Tibial nerve (tissue), 4 donors: ENCODE results near the gene SERPINB11. TPM values are rescaled to one million over a fixed set of nuclear protein-coding genes. Genes with fewer than 3 reads are reported as not detected.

Experiments
- DNase-seq, 2 donors: peaks; one replicate each; pipeline ENCODE4 v3.0.0-alpha.2; 2019; ENCODE audit warnings: low spot score in 2 of 2
- H3K27ac ChIP-seq, 4 donors: fragments of 200-600 bp; sonication (generic) in 3 of 4; one replicate each; pipeline ENCODE4 v1.5.1; 2017 to 2019; ENCODE audit warnings: mild to moderate bottlenecking in 1 of 4
- H3K27me3 ChIP-seq, 2 donors: fragments of 200-600 bp; sonication (generic) in 1 of 2; one replicate each; pipeline versions ENCODE4 v1.5.1 to v1.6.0; 2017 to 2019
- H3K36me3 ChIP-seq, 3 donors: fragments of 200-600 bp; sonication (generic); one replicate each; pipeline ENCODE4 v1.5.1; 2018 to 2019
- H3K4me1 ChIP-seq, 4 donors: fragments of 200-600 bp; sonication (generic) in 3 of 4; one replicate each; pipeline ENCODE4 v1.5.1; 2017 to 2019
- H3K4me3 ChIP-seq, 4 donors: fragments of 200-600 bp; sonication (generic) in 3 of 4; one replicate each; pipeline ENCODE4 v1.5.1; 2017 to 2019; ENCODE audit warnings: mild to moderate bottlenecking in 1 of 4, moderate library complexity in 1 of 4
- H3K9me3 ChIP-seq, 4 donors: fragments of 200-600 bp; sonication (generic) in 3 of 4; one replicate each; pipeline ENCODE4 v1.5.1; 2017 to 2019
- CTCF ChIP-seq, 5 experiments: fragments of 200-600 bp in 3 of 5; fragments of 450-650 bp in 2 of 5; sonication (generic) in 3 of 5; IDR thresholded peaks; one replicate each; pipeline ENCODE4 v1.5.1; 2016 to 2019; ENCODE audit warnings: antibody characterized with exemption in 5 of 5, mild to moderate bottlenecking in 3 of 5, moderate library complexity in 2 of 5
- EP300 ChIP-seq, 2 donors: sonication (generic); formaldehyde crosslinking; IDR thresholded peaks; one replicate each; pipeline ENCODE4 v1.6.1; 2017; ENCODE audit warnings: antibody characterized with exemption in 2 of 2, mild to moderate bottlenecking in 1 of 2
- POLR2A ChIP-seq, 2 donors: fragments of 450-650 bp; IDR thresholded peaks; one replicate each; pipeline ENCODE4 v1.6.1; 2017; ENCODE audit warnings: antibody characterized with exemption in 2 of 2, mild to moderate bottlenecking in 2 of 2, moderate library complexity in 2 of 2
- WGBS, 2 donors: methylation state at CpG; one replicate each; pipeline ENCODE4 v1.1.5; 2018; 5-methylcytosine and 5-hydroxymethylcytosine counted together
- total RNA-seq, 4 donors: library from RNA; depleted of rRNA; stranded (reverse); fragments of >200 nt; gene quantifications; one replicate each; pipeline ENCODE4 v1.1.0, GENCODE V29; 2016

The SERPINB11 gene
- total RNA-seq, 4 donors from 2014 or later = not detected

GRCh38 chr18:63679820-63680606 lies 22.7 kb upstream of the SERPINB11 start:
- Histone ChIP-seq H3K4me3 (no peak overlapping the region), H3K9me3 (no peaks in the 10 kb centered on the region), H3K27ac (no peak overlapping the region), H3K27me3 (no peaks in the 10 kb centered on the region), H3K36me3 (no peaks in the 10 kb centered on the region), H3K4me1 (peaks cover 0 to 5% (median 0%) of the 10 kb centered on the region in 4 donors)
- no peak for DNase-seq
- WGBS, 2 donors = 75 to 86% methylated on average over 5 of the region's 5 CpGs
- TF ChIP-seq CTCF (IDR thresholded peaks at IDR 0.05) (no peak), POLR2A (IDR thresholded peaks at IDR 0.05) (no peak), EP300 (IDR thresholded peaks at IDR 0.05) (no peak)

GRCh38 chr18:63681449-63682340 lies 21.1 kb upstream of the SERPINB11 start:
- H3K9me3 ChIP-seq = no peaks in the 10 kb centered on the region
- 95 to 96% methylated on average over 2 of the region's 2 CpGs for WGBS, 2 donors
- no peaks in the 10 kb centered on the region for H3K36me3 ChIP-seq
- no peak overlapping the region for H3K27ac ChIP-seq
- no peak overlapping the region for H3K4me3 ChIP-seq
- TF ChIP-seq EP300 (IDR thresholded peaks at IDR 0.05) (no peak), POLR2A (IDR thresholded peaks at IDR 0.05) (no peak), CTCF (IDR thresholded peaks at IDR 0.05) (no peak)
- DNase-seq = no peak
- peaks cover 0 to 5% (median 0%) of the 10 kb centered on the region in 4 donors for H3K4me1 ChIP-seq
- H3K27me3 ChIP-seq = no peaks in the 10 kb centered on the region

GRCh38 chr18:63683152-63683551 lies 19.6 kb upstream of the SERPINB11 start:
- no peaks in the 10 kb centered on the region for H3K27me3 ChIP-seq
- no peaks in the 10 kb centered on the region for H3K9me3 ChIP-seq
- H3K4me3 ChIP-seq = no peak overlapping the region
- no peak for DNase-seq
- no peaks in the 10 kb centered on the region for H3K36me3 ChIP-seq
- no peak overlapping the region for H3K27ac ChIP-seq
- TF ChIP-seq EP300 (IDR thresholded peaks at IDR 0.05) = no peak
- TF ChIP-seq POLR2A (IDR thresholded peaks at IDR 0.05) = no peak
- TF ChIP-seq CTCF (IDR thresholded peaks at IDR 0.05) = no peak
- peaks cover 0 to 5% (median 0%) of the 10 kb centered on the region in 4 donors for H3K4me1 ChIP-seq
- 26 to 28% methylated on average over 2 of the region's 2 CpGs for WGBS, 2 donors

- no peak for DNase-seq
- Histone ChIP-seq H3K4me3 (no peak overlapping the region), H3K27me3 (no peaks in the 10 kb centered on the region), H3K27ac (no peak overlapping the region), H3K36me3 (no peaks in the 10 kb centered on the region), H3K4me1 (peaks cover 0 to 5% (median 0%) of the 10 kb centered on the region in 4 donors), H3K9me3 (no peaks in the 10 kb centered on the region)
- TF ChIP-seq CTCF (IDR thresholded peaks at IDR 0.05) (no peak), EP300 (IDR thresholded peaks at IDR 0.05) (no peak), POLR2A (IDR thresholded peaks at IDR 0.05) (no peak)
- 65 to 66% methylated on average over 5 of the region's 5 CpGs for WGBS, 2 donors
These were observed 18.9 kb upstream of the SERPINB11 start for GRCh38 chr18:63683890-63684289.

GRCh38 chr18:63684718-63685117 lies 18.0 kb upstream of the SERPINB11 start:
- no peak overlapping the region for H3K27ac ChIP-seq

More at GRCh38 chr18:63684718-63685117, 18.0 kb upstream of the SERPINB11 start:
- Histone ChIP-seq H3K4me3 (no peak overlapping the region), H3K27me3 (no peaks in the 10 kb centered on the region), H3K36me3 (no peaks in the 10 kb centered on the region), H3K9me3 (no peaks in the 10 kb centered on the region), H3K4me1 (peaks cover 0 to 5% (median 0%) of the 10 kb centered on the region in 4 donors)
- WGBS, 2 donors = 97 to 98% methylated on average over 3 of the region's 3 CpGs
- DNase-seq = no peak
- TF ChIP-seq CTCF (IDR thresholded peaks at IDR 0.05) = no peak
- no peak for TF ChIP-seq POLR2A (IDR thresholded peaks at IDR 0.05)
